GM19395 (cell line): Measurements from ENCODE around the gene C1orf115.
A peak's percentile ranks its signal among the peaks of the same experiment; 100 is the strongest.
"Not testable (repeated sequence)": the region's sequence is repeated elsewhere in the genome, so short reads cannot be mapped to it uniquely, and the experiment has no call there.

Experiments
- ATAC-seq: cut with Tn5 transposase; IDR thresholded peaks from one replicate; pipeline ENCODE4 v1.9.1; 2021; ENCODE audit warnings: mild to moderate bottlenecking, moderate library complexity; ENCODE audit not compliant: unreplicated experiment

The C1orf115 gene

DNA sequence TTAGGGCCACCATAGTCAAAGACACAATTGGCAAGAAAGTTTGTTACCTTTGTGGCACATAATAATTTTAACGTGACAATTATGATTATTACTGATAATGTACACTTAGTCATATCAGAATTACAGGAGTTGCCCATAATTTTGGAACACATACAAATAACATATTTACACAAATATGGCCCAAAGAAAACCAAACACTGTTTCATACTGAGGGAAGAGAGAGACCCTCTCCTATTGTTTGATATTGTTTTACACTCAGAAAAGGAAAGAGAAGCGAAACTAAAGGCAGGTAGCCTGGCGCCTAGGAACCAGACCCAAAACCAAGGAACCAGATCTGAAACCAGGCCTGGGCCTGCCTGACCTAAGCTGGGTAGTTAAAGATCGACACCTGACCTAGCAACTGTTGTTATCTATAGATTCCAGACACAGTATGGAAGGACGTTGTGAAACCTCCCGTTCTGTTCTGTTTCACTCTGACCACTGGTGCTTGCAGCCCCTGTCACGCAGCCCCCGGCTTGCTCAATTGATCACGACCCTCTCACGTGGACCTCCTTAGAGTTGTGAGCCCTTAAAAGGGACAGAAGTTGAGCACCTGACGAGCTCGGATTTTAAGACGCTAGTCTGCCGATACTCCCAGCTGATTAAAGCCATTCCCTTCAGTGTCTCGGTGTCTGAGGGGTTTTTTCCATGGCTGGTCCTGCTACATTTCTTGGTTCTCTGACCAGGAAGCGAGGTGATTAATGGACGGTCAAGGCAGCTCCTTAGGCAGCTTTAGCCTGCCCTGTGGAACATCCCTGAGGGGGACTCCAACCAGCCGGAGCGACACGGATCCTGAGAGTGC lies 27.9 kb downstream of the C1orf115 start:
- ATAC-seq = peak; percentile 82

- ATAC-seq = not testable (repeated sequence)
Measured at GRCh38 chr1:220721266-220721665, 31.1 kb downstream of the C1orf115 start.

DNA sequence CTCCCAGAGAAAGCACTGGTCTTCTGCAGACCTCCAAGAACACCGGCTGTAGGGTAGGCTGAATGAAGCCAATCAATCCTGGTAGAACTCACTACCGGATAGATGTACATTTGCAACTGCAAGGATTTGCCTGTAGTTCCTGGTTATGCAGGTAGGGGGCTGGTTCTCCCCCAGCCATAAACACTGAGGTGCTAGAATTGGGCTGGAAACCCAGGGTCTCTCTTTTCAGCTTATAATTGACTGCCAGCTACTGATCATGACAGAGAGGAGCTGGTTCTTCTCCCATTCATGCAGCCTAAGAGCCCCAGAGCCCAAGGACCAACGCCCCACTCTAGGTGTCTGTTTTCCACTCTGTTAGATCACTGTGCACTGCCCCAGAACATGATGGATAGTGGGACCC lies 36.5 kb downstream of the C1orf115 start:
- no peak for ATAC-seq

- no peak for ATAC-seq
Measured at GRCh38 chr1:220727519-220727918, 37.4 kb downstream of the C1orf115 start.

DNA sequence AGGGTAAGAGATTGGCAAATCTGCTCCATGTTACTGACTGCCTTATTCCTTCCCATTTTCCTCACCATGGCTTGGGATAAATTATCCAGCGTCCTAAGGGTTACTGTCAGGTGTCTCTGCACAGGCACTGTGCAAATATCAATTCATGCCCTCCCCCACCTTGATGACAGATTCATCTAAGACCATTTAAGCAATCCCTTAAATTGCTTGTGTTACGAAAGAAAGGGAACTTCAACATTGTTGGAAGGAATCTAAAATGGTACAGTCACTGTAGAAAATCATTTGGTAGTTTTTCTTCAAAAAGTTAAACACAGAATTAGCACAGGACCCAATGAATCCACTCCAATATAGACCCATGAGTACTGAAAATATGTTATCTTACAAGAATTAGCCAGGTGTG lies 40.3 kb downstream of the C1orf115 start:
- ATAC-seq = no peak

GRCh38 chr1:220732137-220732536 lies 42.0 kb downstream of the C1orf115 start:
- no peak for ATAC-seq

GRCh38 chr1:220732621-220733020 lies 42.5 kb downstream of the C1orf115 start:
- peak; percentile 18 for ATAC-seq

- peak; percentile 94 for ATAC-seq
Measured at GRCh38 chr1:220733086-220733601, 43.0 kb downstream of the C1orf115 start.

DNA sequence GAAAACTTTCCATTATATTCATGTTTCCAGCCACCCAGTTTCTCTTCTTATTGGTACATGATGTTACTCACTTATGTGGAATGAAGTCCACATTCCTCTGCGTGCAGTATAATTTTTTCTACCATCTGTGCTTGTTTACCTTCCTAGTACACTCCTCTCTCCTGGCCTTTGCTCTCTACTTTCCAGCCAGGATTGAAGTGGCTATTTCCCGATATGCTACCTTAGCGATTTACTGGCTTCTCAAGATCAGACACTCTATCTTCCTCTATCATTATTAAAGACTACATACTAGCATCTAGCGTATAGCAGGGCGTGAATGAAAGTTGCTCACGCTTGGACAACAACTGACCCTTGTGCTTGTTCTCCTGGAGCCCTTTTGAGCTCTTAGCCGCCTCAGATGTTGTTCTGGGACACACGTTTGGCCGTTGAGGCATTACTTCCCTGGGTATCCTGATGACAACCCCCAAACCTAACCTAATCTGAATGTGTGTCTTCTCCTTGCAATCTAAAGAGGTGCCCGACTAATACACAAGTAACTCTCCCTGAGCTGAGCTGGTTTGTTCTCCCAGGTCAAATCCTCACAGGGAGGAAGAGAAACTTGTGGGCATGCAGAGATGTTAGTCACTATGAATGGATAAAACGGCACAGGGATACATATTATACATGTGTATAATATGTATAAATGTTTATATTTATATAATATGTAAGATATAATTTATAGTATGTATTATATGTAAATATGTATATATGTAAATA lies 44.6 kb downstream of the C1orf115 start:
- ATAC-seq = no peak

- not testable (repeated sequence) for ATAC-seq
Measured at GRCh38 chr1:220736283-220736682, 46.1 kb downstream of the C1orf115 start.

DNA sequence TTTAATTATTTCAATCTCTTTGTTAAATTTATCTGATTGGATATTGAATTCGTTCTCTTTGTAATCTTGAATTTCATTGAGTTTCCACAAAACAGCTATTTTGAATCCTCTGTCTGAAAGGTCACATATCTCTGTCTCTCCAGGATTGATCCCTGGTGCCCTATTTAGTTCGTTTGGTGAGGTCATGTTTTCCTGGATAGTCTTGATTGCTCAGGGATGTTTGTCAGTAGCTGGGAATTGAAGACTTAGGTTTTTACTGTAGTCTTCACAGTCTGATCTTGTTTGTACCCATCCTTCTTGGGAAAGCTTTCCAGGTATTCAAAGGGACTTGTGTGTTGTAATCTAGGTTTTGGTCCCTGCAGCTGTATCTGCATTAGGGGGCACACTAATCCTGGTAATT lies 51.2 kb downstream of the C1orf115 start:
- ATAC-seq = no peak

DNA sequence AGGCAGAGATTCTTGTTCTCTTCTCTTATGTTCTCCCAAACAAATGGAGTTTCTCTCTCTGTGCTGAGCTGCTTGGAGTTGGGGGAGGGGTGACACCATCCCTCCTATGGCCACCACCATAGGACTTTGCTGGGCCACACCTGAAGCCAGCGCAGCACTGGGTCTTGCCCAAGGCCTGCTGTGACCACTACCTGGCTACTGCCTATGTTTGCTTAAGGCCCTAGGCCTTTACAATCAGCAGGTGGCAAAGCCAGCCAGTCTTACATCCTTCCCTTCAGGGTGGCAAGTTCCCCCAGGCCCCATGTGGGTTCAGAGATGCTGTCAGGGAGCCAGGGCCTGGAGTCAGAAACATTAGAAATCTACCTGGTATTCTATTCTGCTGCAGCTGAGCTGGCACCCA lies 51.7 kb downstream of the C1orf115 start:
- no peak for ATAC-seq

GRCh38 chr1:220742520-220742919 lies 52.4 kb downstream of the C1orf115 start:
- no peak for ATAC-seq

- no peak for ATAC-seq
Measured at GRCh38 chr1:220746851-220747250, 56.7 kb downstream of the C1orf115 start.

GRCh38 chr1:220747437-220748088 lies 57.4 kb downstream of the C1orf115 start:
- ATAC-seq = no peak

DNA sequence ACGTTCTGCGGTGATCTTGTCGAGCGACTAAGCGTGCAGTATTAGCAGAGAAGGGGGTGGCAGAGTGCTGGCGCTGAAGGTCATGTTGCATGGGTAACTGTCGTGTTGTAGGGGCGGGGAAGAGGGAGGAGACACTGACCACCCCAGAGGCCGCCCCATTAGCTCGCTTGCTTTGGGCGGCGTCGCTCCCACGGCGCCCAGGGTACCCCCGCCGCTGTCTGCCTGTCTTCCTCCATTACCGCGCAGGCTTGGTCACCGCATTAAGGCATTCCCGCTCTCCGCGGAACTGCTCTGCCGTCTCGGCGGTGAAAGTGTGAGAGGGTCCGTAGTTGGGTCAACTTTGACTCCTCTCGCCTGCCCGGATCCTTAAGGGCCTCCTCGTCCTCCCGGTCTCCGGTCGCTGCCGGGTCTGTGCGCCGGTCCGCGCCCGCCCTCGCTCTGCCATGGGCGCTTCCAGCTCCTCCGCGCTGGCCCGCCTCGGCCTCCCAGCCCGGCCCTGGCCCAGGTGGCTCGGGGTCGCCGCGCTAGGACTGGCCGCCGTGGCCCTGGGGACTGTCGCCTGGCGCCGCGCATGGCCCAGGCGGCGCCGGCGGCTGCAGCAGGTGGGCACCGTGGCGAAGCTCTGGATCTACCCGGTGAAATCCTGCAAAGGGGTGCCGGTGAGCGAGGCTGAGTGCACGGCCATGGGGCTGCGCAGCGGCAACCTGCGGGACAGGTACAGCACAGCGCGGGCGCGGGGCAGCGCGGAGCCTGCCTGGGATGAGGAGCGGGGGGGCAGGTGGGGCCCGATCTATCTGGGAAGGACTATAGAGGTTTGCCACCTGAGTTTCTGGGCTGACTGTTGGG lies 58.1 kb downstream of the C1orf115 start, which contains the start of gene MTARC2:
Gene MTARC2, plus strand, starts transcription at position 234 of the 846 bp plus-strand sequence. Its CDS starts 210 bp downstream, at position 444.
- ATAC-seq = peak; percentile 86
